Esophagus squamous epithelium (tissue), 4 donors: ENCODE results near the gene GALNT2.

Source experiments
- POLR2A ChIP-seq, 4 donors: fragments of 450-650 bp; IDR thresholded peaks; one replicate each; pipeline ENCODE4 v1.6.1; 2017; ENCODE audit warnings: antibody characterized with exemption in 4 of 4, mild to moderate bottlenecking in 4 of 4, moderate library complexity in 3 of 4
- TF ChIP-seq, protein P1 (sequence below), 6 experiments: fragments of 450-650 bp in 4 of 6; fragments of 200-600 bp in 2 of 6; sonication (generic) in 2 of 6; IDR thresholded peaks; one replicate each; pipeline ENCODE4 v1.5.1; 2016 to 2019; ENCODE audit warnings: antibody characterized with exemption in 6 of 6, mild to moderate bottlenecking in 4 of 6, moderate library complexity in 4 of 6

DNA sequence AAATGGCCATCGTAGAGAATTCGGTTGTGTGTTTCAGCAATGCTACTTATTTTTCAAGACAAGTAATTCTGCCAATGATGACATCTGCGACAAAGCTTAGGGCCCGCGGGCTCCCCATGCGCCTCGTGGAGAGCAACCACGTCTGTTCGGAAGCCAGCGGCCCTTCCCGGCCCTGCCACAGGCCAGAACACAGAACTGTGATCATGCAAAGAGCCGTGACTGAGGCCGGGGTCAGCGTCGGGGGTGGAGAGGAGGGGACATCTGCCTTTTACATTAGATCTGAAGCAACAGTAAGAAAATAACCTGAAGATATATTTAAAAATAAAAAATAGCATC, 255.4 kb downstream of the GALNT2 start:
- TF ChIP-seq, protein P1, sequence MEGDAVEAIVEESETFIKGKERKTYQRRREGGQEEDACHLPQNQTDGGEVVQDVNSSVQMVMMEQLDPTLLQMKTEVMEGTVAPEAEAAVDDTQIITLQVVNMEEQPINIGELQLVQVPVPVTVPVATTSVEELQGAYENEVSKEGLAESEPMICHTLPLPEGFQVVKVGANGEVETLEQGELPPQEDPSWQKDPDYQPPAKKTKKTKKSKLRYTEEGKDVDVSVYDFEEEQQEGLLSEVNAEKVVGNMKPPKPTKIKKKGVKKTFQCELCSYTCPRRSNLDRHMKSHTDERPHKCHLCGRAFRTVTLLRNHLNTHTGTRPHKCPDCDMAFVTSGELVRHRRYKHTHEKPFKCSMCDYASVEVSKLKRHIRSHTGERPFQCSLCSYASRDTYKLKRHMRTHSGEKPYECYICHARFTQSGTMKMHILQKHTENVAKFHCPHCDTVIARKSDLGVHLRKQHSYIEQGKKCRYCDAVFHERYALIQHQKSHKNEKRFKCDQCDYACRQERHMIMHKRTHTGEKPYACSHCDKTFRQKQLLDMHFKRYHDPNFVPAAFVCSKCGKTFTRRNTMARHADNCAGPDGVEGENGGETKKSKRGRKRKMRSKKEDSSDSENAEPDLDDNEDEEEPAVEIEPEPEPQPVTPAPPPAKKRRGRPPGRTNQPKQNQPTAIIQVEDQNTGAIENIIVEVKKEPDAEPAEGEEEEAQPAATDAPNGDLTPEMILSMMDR (IDR thresholded peaks at IDR 0.05), result no peak
- TF ChIP-seq POLR2A (IDR thresholded peaks at IDR 0.05), result no peak
